Ureter (tissue), 1 donor: ENCODE data around the gene GTPBP6. TPM values are rescaled to one million over a fixed set of nuclear protein-coding genes. Genes with fewer than 3 reads are reported as not detected.
"Not testable (repeated sequence)": the region's sequence is repeated elsewhere in the genome, so short reads cannot be mapped to it uniquely, and the experiment has no call there.

Experiments used
- DNase-seq: peaks from one replicate; pipeline ENCODE4 v3.0.0-alpha.2; 2020; ENCODE audit warnings: low spot score
- total RNA-seq: library from RNA; stranded (reverse); gene quantifications from one replicate; pipeline ENCODE4 v1.2.4, GENCODE V29; 2023
- donor health status: DM: yes; HTN: yes; CAD: no.

GTPBP6 gene
- total RNA-seq, 1 donor from 2014 or later: 57.5 TPM

DNA sequence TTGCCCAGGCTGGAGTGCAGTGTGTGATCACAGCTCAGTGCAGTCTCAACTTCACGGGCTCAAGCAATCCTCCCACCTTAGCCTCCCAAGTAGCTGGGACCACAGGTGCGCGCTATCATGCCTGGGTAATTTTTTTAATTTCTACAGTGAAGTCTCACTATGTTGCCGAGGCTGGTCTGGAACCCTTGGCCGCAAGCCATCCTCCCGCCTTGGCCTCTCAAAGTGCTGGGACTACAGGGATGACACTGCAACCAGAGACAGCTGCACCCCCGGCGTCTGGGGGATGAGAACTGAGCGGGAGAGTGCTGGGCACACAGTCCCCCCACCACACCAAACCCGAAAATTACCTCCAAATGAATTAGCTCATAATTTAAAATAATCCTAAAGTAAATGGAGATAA is 33.1 kb upstream of the GTPBP6 start:
- no peak for DNase-seq

DNA sequence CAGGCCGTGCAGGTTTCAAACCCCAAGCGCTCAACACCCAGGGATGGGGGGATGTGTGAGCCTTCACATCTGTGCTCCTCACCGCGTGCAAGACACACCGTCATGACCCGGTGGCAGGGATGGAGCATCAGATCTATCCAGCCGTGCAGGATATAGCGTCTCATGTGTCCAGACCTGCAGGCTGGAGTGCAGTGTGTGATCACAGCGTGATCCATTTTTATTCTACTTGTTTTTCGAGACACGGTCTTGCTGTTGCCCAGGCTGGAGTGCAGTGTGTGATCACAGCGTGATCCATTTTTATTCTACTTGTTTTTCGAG is 32.7 kb upstream of the GTPBP6 start:
- DNase-seq: not testable (repeated sequence)

DNA sequence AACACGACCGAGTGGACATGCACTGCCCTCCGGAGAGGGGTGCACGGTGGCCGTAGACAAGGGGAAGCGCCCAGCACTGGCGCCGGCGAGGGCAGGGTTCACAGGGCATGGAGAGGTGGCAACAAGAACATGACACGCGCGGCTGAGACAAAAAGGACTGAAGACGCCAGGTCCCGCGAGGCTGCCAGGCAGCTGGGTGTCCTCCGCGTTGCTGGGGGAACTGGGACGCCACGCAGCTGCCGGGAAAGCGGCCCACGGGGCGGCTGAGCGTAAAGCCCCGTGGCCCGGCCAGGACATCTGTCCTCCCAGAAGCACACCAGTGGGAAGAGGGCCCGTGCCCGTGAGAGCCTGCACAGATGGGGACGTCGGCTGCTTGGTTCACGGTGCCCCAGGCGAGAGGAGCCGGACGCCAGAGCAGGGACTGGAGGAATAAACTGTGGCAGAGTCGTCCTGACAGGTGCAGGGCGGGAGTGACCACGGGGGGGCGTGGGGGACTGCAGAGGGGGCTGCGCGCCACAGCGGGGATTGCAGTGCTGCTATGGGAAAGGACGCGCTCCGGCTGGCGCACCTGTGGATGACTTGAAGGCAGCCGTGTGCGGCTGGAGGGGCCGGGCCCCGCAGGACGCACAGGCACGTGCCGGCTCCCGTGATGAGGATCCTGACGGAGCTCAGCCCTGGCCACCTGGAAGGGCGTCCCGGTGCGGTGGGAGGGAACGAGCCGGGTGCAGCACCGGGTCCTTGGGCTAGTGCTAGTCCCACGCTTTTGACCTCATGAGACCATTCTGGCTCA is 32.1 kb upstream of the GTPBP6 start:
- DNase-seq: no peak

DNA sequence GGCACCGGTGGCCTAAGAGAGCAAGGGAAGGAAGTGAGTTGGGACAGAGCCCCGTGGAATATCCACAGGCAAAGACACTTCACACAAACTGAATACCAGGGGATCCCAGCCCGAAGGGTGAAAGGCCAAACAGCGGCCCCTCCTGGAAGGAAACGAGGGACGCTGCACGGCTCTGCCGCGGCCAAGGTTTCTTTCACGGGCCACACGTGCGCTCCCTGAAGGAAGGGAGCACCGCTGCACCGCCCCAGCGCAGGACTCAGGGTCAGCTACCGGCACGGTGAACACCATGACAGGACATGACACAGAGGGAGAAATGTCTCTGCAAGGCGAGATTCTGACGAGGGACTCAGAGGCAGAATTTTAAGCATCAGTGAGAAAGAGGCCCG is 31.5 kb upstream of the GTPBP6 start:
- DNase-seq: no peak

DNA sequence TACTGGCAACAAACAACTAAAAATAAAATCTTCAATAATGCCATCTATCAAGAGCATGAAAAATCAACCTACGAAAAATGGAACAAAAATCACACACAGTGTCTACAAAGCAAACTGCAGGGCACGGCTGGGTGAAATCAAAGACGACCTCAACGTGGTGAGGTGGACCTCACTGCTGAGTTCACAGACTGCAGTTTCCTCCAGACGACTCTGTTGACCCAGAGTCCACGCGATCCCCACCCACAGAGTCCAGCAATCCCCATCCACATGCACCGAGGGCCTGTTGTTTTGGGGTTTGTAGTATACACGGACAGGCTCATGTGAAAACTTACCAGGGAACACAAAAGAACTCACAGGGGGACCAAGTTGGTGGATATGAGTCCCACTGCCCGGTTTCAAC is 31.1 kb upstream of the GTPBP6 start:
- DNase-seq: no peak

DNA sequence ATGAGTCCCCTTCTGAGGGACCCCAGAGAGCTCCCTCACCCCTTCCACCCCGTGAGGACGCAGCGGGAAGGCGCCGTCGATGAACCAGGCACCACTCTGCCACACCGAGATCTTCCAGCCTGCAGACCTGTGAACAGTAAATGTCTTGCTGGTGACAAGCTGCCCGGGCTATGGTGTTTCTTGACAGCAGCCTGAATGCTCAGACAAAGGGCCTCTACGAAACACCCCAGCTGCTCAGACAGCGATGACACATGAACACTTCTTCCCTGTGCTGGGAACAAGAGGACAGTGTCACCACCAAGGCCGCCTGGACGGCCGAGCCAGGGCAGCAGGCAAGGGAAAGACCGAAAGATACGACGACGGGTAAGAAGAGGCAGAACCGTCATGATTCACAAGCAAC is 30.6 kb upstream of the GTPBP6 start:
- DNase-seq: no peak

DNA sequence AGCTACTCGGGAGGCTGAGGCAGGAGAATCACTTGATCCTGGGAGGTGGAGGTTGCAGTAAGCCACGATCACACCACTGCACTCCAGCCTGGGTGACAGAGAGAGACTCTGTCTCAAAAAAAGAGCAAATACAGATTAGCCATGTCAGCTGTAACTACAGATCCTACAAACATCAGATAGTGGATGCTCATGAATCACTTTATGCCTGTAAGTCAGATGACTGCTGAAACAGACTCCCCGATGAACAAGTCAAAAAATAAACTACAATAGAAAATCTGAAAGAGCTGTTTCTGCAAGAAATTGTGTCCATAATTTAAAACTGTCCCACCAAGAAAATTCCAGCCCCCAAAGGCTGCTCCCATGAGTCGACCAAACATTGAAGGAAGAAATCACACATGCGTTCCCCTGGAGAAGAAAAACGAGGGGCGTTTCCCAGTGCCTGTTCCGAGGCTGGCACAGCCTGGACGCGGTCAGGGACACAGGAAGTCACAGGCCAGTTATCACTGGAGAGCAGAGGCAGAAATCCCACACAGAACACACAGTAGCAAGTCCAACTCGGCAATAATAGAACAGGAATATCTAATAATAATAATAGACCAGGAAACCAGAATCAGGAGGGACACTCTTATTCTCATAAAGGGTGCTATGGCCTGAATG is 30.0 kb upstream of the GTPBP6 start:
- no peak for DNase-seq

DNA sequence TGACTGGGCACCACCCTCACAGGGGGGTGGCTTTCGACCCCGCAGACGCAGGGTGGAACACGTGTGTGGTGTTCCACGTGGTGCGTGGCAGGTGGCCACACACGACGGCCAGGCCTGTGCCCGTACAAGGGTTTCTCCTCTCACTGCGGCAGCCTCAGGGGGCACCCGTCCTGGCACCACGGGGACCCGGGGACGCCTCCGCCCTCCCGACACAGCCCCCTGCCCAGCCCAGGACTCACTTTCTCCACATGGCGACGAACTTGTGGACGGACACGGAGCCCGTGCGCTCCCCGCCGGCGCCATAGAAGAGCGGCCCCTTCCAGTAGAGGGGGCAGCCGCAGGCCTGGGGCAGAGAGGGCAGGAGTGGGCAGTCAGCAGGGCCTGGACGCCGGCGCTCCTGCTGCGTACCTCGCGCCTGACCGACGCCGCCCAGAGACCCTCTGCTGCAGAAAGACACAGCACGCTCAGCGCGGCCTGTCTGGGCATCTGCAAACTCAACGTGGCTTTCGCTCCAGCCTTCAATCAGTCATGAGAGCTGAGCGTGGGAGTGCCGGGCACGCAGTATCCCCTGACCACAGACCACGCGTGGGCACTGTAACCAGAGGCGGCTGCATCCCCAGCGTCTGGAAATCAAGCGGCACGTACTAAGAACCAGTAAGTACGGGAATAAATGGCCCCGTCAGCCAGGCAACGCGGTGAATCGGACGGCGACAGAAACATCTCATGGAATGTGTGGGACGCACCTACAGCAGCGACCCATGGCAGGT is 28.9 kb upstream of the GTPBP6 start:
- DNase-seq: no peak

DNA sequence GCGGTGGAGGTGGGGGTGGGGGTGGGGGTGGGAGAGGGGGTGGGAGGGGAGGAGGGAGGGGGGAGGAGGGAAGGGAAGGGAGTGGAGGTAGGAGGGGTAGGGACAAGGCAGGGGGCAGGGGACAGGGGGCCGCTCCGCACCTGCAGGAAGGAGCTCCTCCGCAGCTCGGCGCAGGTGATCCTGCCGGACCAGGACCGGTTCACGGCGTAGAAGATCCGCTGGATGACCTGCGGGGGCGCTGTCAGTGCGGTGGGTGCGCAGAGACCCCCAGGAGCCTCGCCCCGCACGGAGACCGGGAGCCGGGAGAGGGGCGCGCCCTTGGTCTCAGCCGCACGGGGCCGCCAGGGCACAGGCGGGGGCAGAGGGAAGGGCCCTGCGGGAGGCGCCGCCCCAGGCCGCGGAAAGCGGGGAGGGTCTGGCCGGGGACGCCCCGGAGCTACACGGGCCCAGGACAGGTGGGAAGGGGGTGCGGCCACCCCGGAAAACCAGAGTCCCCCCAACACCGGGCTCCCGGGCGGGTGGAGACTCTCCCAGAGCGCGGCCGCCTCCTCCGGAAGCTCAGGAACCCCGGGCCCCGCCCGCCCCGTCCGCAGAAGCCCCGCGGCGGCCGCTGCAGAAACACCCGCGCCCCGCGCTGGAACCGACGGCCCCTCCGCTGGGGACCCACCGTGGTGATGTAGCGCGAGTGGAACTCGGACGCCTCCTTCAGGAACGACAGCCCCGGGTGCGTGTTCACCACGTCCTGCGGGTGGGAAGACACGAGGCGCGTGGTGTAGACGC is 27.6 kb upstream of the GTPBP6 start:
- DNase-seq: no peak

DNA sequence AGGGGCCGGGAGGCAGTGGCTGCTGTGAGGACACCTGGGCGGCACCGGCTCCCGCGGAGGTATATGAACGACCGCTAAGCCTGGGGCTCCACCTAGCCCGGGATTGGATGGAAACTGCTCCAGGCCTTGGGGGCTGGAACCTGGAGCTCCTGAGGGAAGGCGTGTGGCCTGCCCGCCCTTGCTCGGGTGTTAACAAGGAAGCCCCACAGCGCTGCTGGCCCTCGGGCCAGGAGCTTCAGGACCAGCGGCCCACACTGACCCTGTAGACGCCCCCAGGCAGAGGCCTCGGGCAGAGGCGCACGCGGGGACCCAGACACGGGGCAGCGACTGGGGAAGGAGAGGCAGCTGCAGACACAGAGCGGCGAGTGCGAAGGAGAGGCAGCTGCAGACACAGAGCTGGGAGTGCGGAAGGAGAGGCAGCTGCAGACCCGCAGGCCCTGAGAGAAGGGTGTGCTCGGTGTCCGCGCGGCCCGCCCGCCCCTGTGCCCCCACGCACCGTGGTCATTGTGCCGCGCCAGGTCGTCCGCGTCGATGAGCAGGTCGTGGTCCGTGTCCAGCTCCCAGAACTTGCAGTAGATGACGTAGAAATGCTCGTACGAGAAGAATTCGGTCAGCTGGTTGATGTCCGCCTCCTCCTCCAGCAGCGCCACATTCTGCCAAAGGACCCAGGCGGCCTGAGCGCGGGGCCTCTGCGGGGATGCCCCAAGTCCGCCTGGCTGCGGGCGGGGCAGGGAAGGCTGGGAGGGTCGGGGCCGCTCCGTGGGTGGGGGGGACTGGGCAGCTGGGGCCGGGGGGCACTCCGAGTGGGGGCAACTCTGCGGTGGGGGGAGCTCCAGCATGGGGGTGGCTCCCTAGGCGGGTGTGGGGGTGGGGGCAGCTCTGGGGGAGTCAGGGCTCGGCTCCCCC is 26.7 kb upstream of the GTPBP6 start:
- DNase-seq: no peak

DNA sequence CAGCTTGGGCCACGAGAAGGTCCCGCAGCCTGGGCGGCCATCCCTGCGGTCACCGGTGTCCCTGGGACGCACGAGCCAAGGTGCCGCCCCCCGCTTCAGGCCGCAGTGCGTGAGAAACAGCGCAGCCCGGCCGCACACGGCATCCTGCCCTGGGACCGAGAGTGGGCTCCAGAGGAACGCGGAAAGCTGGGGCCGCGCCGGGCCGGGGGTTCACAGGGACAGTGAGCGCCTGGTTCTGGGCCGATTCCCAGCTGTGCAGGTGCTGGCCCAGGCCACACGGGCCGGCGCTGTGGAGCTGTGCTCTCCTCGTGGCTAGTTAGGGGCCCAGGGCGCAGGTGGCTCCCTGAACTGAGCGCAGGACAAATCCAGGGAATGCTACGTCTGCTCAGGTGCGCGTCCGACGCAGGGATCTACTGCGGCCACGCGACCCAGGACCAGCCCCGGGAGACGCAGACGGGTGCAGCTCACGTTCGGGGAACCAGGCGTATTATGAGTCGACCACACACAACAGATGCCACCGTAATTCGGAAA is 25.8 kb upstream of the GTPBP6 start:
- no peak for DNase-seq

DNA sequence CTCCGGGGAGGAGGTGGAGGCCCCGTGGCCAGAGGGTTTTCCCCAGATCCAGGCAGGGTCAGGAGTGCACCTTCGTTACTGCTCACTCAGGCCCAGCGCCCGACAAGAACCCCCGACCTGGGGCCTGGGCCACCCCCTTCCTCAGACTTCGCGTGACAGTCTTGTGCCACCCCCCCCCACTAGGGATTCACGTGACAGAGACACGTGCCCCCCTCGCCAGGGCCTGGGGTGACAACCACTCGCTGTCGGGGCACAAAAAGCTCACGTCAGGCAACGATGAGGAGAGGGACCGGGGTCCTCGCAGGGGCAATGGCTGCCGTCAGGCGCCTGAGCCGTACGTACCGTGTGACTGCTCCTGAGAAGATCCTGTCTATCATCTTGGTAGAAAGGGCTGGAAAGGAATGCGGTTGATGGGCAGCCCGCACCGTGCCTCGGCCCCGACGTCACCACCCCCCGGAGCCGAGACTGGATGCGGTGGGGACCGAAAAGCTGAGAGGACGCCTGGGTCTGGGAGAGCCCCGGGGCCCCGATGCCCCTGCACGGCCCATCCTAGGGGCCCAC is 23.0 kb upstream of the GTPBP6 start:
- DNase-seq: no peak

DNA sequence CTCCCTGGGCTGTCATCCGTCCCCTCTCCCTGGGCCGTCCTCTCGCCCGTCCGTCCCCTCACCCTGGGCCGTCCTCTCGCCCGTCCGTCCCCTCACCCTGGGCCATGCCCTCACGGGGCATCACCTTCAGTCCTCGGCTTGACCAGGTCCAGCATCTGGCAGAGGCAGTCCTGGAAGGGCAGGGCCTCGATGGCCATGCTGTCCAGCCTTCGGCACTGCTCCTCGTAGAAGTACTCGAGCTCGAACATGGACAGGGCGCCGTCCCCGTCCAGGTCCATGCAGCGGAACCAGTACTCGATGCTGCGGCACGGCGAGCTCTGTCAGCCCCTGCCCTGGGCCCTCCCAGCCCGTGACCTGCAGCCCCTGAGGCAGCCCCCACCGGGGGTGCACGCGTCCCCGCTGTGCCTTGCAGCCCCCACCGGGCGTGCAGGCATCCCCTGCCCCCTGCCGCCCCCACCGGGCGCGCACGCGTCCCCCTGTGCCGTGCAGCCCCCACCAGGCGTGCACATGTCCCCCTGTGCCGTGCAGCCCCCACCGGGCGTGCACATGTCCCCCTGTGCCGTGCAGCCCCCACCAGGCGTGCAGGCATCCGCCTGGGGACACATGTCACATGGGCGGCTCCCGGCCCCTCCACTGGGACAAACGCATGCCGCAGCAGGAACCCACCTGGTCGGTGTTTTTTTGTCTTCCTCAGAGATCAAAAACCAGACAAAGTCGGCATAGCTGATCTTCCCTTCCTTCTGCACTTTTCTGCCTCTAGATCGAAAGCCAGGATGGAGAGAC is 22.2 kb upstream of the GTPBP6 start:
- no peak for DNase-seq

DNA sequence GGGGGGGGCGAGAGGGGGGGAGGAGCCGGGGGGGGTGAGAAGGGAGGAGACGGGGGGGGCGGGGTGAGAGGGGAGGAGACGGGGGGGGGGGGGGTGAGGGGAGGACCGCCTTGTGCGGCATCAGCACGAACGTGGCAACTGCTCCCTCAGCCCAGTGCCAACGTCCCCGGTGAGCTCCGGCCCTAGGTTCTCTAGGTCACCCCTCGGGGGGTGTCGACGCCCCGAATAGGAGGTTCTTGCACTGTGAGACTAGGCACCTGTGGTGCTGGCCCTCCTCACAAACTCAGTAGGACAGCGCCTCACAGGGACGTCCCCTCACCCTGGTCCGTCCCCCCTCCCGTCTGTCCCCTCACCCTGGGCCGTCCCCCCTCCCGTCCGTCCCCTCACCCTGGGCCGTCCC is 21.5 kb upstream of the GTPBP6 start:
- DNase-seq: no peak

DNA sequence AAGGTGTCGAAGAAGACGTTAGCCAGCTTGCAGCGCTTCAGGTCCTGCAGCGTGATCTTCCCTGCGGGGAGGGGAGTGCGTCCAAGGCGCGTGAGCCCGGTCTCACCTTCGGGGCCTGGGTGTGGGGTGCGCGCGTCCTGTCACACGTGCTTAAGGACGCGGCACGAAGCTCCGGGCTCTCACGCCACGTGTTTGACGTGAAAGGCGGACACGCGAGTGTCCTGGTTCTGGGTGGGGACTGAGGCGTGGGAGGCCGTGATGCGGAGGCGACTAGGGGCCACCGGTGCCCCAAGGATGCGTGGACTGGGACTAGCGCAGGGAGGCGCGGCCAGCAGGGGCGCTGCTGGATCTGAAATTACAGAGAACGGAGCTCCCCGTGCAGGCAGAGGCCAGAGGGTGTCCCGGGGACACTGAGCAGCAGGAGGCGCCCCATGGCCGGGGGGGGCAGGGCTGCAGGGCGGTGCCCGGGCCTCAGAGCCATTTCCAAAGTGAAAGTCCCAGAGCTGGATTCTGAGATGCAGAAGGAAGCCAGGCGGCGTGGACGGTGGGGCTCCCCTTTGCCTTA is 20.3 kb upstream of the GTPBP6 start:
- no peak for DNase-seq

DNA sequence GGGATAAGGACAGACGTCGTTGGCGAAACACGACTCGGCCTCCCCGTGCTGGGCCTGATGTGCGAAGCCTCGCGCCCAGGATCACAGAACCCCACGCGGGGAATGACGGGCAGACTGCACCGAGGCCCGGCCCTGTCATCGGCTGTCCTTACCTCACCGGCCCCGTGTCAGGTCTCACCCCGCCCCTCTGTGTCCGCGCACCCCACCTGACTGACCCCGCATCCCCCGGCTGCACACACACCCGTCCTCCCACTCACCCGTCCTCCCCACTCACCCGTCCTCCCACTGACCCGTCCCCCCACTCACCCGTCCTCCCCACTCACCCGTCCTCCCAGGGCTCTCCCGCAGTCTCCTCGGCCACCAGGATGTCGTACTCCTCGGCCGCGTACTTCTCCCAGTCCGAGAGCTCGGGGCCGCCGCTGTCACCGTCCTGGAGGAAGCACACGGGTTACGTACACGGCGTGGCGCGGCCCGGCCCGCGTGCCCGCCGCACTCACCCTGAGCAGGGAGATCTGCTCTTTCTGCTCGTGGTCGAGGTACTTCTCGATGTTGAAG is 19.8 kb upstream of the GTPBP6 start:
- no peak for DNase-seq

DNA sequence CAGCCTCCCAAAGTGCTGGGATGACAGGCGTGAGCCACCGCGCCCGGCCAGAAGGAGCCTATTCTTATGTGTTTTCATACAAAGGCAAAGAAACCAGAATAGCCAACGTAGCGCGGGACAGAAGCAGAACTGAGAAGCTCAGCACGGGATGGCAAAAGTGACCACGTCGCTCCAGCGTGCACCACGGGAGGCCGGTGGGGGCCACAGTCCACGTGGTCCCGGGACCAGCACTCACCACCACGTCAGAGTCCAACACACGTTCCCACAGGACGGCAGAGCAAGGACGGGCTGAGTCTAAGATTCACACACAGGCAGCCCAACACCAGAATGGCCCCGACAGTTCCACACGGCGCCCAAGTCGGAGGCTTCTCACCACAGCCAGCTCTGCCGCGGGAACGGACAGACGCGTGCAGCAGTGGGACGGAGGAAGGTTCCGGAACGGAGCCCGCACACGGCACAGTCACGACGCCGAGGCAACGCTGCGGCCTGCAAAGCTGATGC is 18.8 kb upstream of the GTPBP6 start:
- DNase-seq: no peak

DNA sequence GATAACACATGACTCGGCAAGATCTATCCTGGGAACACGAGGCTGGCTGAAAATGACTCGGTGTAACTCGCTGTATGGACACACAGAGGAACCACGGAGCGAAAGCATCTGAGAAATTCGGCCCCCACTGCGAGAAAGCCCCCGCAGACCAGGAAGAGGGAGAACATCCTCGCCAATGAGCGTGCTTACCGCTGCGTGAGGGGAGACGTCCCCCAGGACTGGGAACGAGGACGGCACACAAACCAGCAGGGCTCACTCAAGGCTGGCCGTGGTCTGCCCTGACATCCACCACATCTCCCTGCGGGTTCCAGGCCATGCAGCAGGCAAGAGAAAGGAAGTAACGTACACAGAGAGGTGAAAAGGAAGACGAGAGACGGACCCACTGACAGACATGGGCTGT is 17.6 kb upstream of the GTPBP6 start:
- DNase-seq: no peak

DNA sequence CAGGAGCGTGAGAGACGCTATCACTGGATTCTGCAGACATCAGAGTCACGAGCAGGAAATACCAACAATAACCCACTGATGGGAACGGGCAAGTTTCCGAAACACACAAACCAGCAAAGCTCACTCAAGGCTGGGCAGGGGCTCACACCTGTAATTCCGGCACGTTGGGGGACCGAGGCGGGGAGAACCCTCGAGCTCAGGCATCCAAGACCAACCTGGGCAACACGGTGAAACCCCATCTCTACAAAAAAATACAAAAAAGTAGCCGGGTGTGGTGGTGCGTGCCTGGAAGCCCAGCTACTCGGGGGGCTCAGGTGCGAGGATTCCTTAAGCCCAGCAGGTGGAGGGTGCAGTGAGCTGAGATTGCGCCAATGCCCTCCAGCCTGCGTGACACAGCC is 17.2 kb upstream of the GTPBP6 start:
- no peak for DNase-seq
